NB4 (cell line): Measurements from ENCODE around the gene PBX3.

Source experiments
- TF ChIP-seq, protein P1 (sequence below): IDR thresholded peaks from one replicate; pipeline ENCODE4 v1.5.1; 2012; ENCODE audit warnings: low read depth, low read length
- TF ChIP-seq, protein P2 (sequence below): IDR thresholded peaks from 2 replicates; pipeline ENCODE4 v1.6.1; 2011; ENCODE audit warnings: low read depth, low read length

DNA sequence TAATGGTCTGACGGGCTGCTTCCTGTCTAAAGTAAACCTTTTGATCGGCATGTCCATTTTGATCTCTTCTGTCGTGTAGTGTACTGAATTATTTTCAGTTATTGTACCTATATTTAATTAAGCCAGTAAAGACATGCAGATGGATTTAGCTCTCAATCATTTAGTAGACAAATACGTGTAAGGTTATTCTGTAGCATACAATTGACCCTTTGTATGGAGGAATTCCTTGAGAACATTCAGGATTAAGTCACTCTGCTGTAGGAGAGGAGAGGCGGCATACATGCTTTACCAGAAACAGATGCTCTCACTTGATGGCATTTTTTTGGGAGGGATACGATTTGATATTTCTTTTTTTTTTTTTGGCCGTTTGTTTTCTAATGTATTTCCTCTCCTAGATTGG lies 141.0 kb downstream of the PBX3 start:
- TF ChIP-seq, protein P1, sequence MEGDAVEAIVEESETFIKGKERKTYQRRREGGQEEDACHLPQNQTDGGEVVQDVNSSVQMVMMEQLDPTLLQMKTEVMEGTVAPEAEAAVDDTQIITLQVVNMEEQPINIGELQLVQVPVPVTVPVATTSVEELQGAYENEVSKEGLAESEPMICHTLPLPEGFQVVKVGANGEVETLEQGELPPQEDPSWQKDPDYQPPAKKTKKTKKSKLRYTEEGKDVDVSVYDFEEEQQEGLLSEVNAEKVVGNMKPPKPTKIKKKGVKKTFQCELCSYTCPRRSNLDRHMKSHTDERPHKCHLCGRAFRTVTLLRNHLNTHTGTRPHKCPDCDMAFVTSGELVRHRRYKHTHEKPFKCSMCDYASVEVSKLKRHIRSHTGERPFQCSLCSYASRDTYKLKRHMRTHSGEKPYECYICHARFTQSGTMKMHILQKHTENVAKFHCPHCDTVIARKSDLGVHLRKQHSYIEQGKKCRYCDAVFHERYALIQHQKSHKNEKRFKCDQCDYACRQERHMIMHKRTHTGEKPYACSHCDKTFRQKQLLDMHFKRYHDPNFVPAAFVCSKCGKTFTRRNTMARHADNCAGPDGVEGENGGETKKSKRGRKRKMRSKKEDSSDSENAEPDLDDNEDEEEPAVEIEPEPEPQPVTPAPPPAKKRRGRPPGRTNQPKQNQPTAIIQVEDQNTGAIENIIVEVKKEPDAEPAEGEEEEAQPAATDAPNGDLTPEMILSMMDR: no peak
- TF ChIP-seq, protein P2, sequence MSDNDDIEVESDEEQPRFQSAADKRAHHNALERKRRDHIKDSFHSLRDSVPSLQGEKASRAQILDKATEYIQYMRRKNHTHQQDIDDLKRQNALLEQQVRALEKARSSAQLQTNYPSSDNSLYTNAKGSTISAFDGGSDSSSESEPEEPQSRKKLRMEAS: no peak
